Type B pancreatic cell (in vitro differentiated cells): ENCODE measurements around the gene NMS. TPM values are rescaled to one million over a fixed set of nuclear protein-coding genes. Genes with fewer than 3 reads are reported as not detected.

Experiments used
- DNase-seq: peaks from one replicate; pipeline ENCODE4 v3.0.0; 2021; ENCODE audit warnings: mixed read lengths; ENCODE audit not compliant: unreplicated experiment; ENCODE audit errors: extremely low spot score
- H3K27ac Mint-ChIP-seq: 2 replicates; pipeline ENCODE4 v1.8.0; 2021; ENCODE audit warnings: mild to moderate bottlenecking, mixed read lengths
- H3K27me3 Mint-ChIP-seq: 2 replicates; pipeline ENCODE4 v1.8.0; 2021; ENCODE audit warnings: mixed read lengths
- H3K36me3 Mint-ChIP-seq: 2 replicates; pipeline ENCODE4 v1.8.0; 2021; ENCODE audit warnings: mixed read lengths
- H3K4me1 Mint-ChIP-seq: one replicate; pipeline ENCODE4 v1.8.0; 2021; ENCODE audit warnings: mixed read lengths; ENCODE audit not compliant: unreplicated experiment
- H3K4me3 Mint-ChIP-seq: 2 replicates; pipeline ENCODE4 v1.8.0; 2021; ENCODE audit warnings: mild to moderate bottlenecking, mixed read lengths
- H3K9me3 Mint-ChIP-seq: 2 replicates; pipeline ENCODE4 v1.8.0; 2021; ENCODE audit warnings: mixed read lengths
- CTCF ChIP-seq: fragments of 200-600 bp; sonication (generic); conservative IDR thresholded peaks from 2 replicates; pipeline ENCODE4 v1.5.0; 2021; ENCODE audit warnings: antibody characterized with exemption, mild to moderate bottlenecking
- total RNA-seq: library from RNA; stranded (reverse); gene quantifications from 2 replicates; pipeline ENCODE4 v1.2.1, GENCODE V29; 2021; ENCODE audit warnings: low replicate concordance

NMS gene
- total RNA-seq, 1 donor from 2014 or later, result not detected

DNA sequence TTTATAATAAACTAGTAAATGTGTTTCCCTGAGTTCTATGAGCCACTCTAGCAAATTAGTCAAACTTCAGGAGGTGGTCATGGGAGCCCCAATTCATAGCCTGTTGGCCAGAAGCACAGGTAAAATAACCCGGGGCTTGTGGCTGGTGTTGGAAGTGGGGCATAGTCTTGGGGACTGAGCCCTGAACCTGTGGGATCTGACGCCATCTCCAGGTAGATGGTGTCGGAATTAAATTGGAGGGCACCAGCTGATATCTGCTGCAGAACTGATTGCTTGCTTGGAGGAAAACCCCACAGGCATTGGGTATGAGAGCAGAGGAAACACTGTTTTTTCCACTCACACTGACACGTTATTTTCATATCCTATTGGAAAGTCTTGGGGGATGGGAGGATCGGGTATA, 14.1 kb downstream of the NMS start:
- H3K9me3 Mint-ChIP-seq, result no peaks in the 10 kb centered on the region
- no peak for DNase-seq
- H3K4me1 Mint-ChIP-seq, result no peaks in the 10 kb centered on the region
- no peak overlapping the region for H3K4me3 Mint-ChIP-seq
- no peak for TF ChIP-seq CTCF
- no peaks in the 10 kb centered on the region for H3K36me3 Mint-ChIP-seq
- H3K27ac Mint-ChIP-seq, result no peak overlapping the region
- peaks cover 24% of the 10 kb centered on the region for H3K27me3 Mint-ChIP-seq

DNA sequence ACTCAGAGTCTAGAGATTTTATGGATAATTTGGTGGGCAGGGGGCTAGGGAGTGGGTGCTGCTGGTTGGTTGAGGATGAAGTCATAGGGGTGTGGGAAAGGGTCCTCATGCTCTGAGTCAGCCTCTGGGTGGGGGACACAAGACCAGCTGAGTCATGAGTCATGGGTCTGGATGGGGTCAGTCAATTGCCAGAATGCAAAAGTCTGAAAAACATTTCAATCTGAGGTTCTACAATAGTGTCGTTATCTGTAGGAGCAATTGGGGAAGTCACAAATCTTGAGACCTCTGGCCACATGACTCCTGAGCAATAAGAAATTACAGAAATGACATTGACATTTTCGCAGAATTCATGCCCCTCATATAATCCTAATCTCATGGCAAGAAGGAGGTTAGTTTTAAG, 15.1 kb downstream of the NMS start:
- DNase-seq, result no peak

GRCh38 chr2:100494712-100495111, 24.4 kb downstream of the NMS start:
- Mint-ChIP-seq H3K4me3 (no peak overlapping the region), H3K27ac (no peak overlapping the region), H3K36me3 (no peaks in the 10 kb centered on the region), H3K9me3 (no peaks in the 10 kb centered on the region), H3K27me3 (peaks cover 20% of the 10 kb centered on the region), H3K4me1 (no peaks in the 10 kb centered on the region)
- DNase-seq, result no peak
- TF ChIP-seq CTCF, result no peak

More for the DNA sequence above, 15.1 kb downstream of the NMS start:
- Mint-ChIP-seq H3K36me3 (no peaks in the 10 kb centered on the region), H3K4me3 (no peak overlapping the region), H3K4me1 (no peaks in the 10 kb centered on the region), H3K27ac (no peak overlapping the region), H3K27me3 (peaks cover 26% of the 10 kb centered on the region), H3K9me3 (no peaks in the 10 kb centered on the region)
- no peak for TF ChIP-seq CTCF

- no peak for DNase-seq
- TF ChIP-seq CTCF, result no peak
- no peaks in the 10 kb centered on the region for H3K9me3 Mint-ChIP-seq
- H3K4me3 Mint-ChIP-seq, result no peak overlapping the region
- no peaks in the 10 kb centered on the region for H3K4me1 Mint-ChIP-seq
- H3K27me3 Mint-ChIP-seq, result peaks cover 5% of the 10 kb centered on the region
- no peak overlapping the region for H3K27ac Mint-ChIP-seq
- H3K36me3 Mint-ChIP-seq, result no peaks in the 10 kb centered on the region
Observed at GRCh38 chr2:100502782-100503181, 32.5 kb downstream of the NMS start.

GRCh38 chr2:100504542-100504941, 34.3 kb downstream of the NMS start:
- no peak for TF ChIP-seq CTCF
- DNase-seq, result no peak
- Mint-ChIP-seq H3K36me3 (no peaks in the 10 kb centered on the region), H3K4me1 (no peaks in the 10 kb centered on the region), H3K27me3 (peaks cover 12% of the 10 kb centered on the region), H3K9me3 (no peaks in the 10 kb centered on the region), H3K27ac (no peak overlapping the region), H3K4me3 (no peak overlapping the region)

DNA sequence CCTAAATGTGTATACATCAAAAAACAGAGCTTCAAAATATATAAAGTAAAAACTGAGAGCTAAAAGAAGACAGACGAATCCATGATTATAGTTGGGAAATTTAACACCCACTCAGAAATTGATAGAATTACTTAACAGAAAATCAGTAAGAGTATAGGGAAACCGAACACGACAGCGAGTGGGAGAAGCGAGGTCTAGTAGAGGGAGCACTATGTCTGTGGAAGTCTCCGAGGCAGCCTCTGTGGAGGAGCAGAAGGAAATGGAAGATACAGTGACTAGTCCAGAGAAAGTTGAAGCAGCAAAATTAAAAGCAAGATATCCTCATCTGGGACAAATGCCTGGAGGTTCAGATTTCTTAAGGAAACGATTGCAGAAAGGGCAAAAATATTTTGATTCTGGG, 38.8 kb downstream of the NMS start:
- no peaks in the 10 kb centered on the region for H3K9me3 Mint-ChIP-seq
- no peak overlapping the region for H3K4me3 Mint-ChIP-seq
- no peak for TF ChIP-seq CTCF
- H3K4me1 Mint-ChIP-seq, result no peaks in the 10 kb centered on the region
- H3K27ac Mint-ChIP-seq, result no peak overlapping the region
- DNase-seq, result no peak
- H3K36me3 Mint-ChIP-seq, result no peaks in the 10 kb centered on the region
- peaks cover 12% of the 10 kb centered on the region for H3K27me3 Mint-ChIP-seq
